HUES6 (cell line): ENCODE measurements around the gene EIF1AX.
"Not testable (repeated sequence)": the region's sequence is repeated elsewhere in the genome, so short reads cannot be mapped to it uniquely, and the experiment has no call there.

ENCODE experiments used
- H3K27ac ChIP-seq: 2 replicates; pipeline ENCODE4 v1.7.0; 2013; ENCODE audit warnings: low read depth, mild to moderate bottlenecking, low read length, inconsistent platforms
- H3K27me3 ChIP-seq: 2 replicates; pipeline ENCODE4 v1.6.1; 2013; ENCODE audit warnings: low read length; ENCODE audit not compliant: control insufficient read depth, insufficient read depth
- H3K36me3 ChIP-seq: 2 replicates; pipeline ENCODE4 v1.6.1; 2013; ENCODE audit warnings: low read length; ENCODE audit not compliant: control insufficient read depth, insufficient read depth
- H3K4me1 ChIP-seq: 2 replicates; pipeline ENCODE4 v1.6.1; 2013; ENCODE audit warnings: low read length; ENCODE audit not compliant: control insufficient read depth, insufficient read depth
- H3K4me3 ChIP-seq: 2 replicates; pipeline ENCODE4 v1.5.1; 2013; ENCODE audit warnings: low read depth, low read length
- H3K9ac ChIP-seq: one replicate; pipeline ENCODE4 v1.6.1; 2013; ENCODE audit warnings: mild to moderate bottlenecking, low read length
- H3K9me3 ChIP-seq: 2 replicates; pipeline ENCODE4 v1.6.1; 2013; ENCODE audit warnings: low read depth, low read length; ENCODE audit not compliant: control insufficient read depth, insufficient read depth

EIF1AX gene

GRCh38 chrX:20141281-20142220 is at the start of gene EIF1AX:
Gene EIF1AX, minus strand, starts transcription at chrX:20141838. Its CDS starts 198 bp downstream, at chrX:20141640.
- Histone ChIP-seq H3K27me3 (no peaks in the 10 kb centered on the region), H3K9me3 (no peaks in the 10 kb centered on the region), H3K9ac (peak within 1 kb of the TSS; percentile 96), H3K4me3 (peak within 1 kb of the TSS; percentile 94), H3K4me1 (peaks cover 10% of the 10 kb centered on the region), H3K27ac (peak within 1 kb of the TSS; percentile 93), H3K36me3 (peaks cover 36% of the 10 kb centered on the region)

- no peaks in the 10 kb centered on the region for H3K4me1 ChIP-seq
- no peaks in the 10 kb centered on the region for H3K9me3 ChIP-seq
- H3K27me3 ChIP-seq, result no peaks in the 10 kb centered on the region; the same call in 1 of the 2 replicates
- H3K27ac ChIP-seq, result no peak overlapping the region
- peaks cover 40% of the 10 kb centered on the region for H3K36me3 ChIP-seq
- no peak overlapping the region for H3K9ac ChIP-seq
- no peak overlapping the region for H3K4me3 ChIP-seq
Measured at GRCh38 chrX:20189171-20189570, 47.5 kb upstream of the EIF1AX start.

DNA sequence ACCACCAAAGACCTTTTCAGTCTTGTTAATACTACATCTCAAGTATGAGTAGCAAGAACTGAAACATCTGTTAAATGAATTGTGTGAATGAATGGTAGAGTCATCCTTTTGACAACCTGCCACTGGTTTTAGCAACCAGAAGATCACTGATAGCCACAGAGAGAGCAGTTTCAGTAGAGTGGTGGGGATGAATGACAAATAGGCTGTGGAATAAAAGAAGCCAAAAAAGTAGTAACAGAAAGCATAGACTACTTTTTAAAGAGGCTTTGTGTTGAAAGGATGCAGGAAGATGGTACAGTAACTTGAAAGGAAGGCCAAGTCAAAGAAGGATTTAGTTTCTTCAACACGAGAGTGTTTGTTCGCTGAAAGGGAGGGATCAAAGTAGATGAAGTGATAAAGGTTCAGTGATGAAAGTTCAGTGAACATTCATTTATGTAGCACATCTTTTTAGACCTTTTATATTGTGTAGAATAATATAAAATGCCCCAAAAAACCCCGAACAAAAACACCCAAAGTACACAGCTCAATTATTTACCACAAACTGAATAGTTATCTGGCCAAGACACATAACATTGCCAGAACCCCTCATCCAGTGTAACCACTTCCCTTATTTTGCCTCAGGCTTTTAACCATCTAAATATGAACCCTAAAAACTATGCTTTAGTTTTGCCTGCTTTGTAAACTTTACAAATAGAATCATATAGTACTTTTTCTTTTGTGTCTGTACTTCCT is 40.1 kb upstream of the EIF1AX start:
- H3K36me3 ChIP-seq, result peaks cover 22% of the 10 kb centered on the region
- H3K27ac ChIP-seq, result no peak overlapping the region
- no peaks in the 10 kb centered on the region for H3K27me3 ChIP-seq

DNA sequence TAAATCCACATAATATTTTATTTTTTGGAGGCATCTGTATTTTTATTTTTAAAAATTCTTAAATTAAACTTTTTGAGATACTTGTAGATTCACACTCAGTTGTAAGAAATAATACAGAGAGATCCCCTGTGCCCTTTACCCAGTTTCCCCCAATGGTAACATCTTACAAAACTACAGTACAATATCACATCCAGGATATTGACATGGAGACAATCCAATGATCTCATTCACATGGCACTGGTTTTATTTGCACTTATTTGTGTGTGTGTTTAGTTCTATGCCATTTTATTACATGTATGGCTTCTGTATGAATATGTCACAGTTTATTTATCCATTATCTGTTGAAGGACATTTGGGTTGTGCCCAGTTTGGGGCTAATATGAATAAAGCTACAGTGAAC is 35.5 kb upstream of the EIF1AX start:
- Histone ChIP-seq H3K9ac (no peak overlapping the region), H3K4me3 (no peak overlapping the region), H3K36me3 (peaks cover 44% of the 10 kb centered on the region), H3K27ac (no peak overlapping the region), H3K4me1 (no peaks in the 10 kb centered on the region), H3K27me3 (no peaks in the 10 kb centered on the region; the same call in 1 of the 2 replicates), H3K9me3 (no peaks in the 10 kb centered on the region)

More for the DNA sequence above, 40.1 kb upstream of the EIF1AX start:
- Histone ChIP-seq H3K9ac (no peak overlapping the region), H3K4me1 (no peaks in the 10 kb centered on the region), H3K9me3 (no peaks in the 10 kb centered on the region), H3K4me3 (no peak overlapping the region)

GRCh38 chrX:20173856-20174255 is 32.2 kb upstream of the EIF1AX start:
- Histone ChIP-seq H3K9ac (no peak overlapping the region), H3K4me3 (no peak overlapping the region), H3K36me3 (peaks cover 68% of the 10 kb centered on the region), H3K27me3 (no peaks in the 10 kb centered on the region; the same call in 1 of the 2 replicates), H3K9me3 (no peaks in the 10 kb centered on the region), H3K4me1 (no peaks in the 10 kb centered on the region), H3K27ac (no peak overlapping the region)

DNA sequence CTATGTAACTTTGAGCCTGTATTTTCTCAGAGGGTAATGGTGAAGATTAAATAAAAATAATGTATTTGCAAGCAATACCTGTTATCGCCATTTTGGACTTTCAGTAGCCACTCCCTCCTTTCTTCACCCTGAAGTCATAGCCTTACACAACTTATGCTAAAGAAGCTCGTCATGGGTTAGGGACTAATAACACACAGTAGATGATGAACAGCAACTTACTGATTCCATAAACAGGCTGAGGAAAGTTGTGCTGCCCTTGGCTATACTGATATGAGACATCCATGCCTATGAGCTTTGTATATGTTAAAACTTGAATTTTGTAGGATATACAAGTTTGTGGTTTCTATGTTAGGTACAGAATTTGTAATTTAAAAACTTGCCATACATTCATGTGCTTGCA is 31.7 kb upstream of the EIF1AX start:
- Histone ChIP-seq H3K9ac (no peak overlapping the region), H3K9me3 (no peaks in the 10 kb centered on the region), H3K27ac (no peak overlapping the region), H3K27me3 (no peaks in the 10 kb centered on the region; the same call in 1 of the 2 replicates), H3K4me1 (no peaks in the 10 kb centered on the region), H3K36me3 (peaks cover 74% of the 10 kb centered on the region), H3K4me3 (no peak overlapping the region)

DNA sequence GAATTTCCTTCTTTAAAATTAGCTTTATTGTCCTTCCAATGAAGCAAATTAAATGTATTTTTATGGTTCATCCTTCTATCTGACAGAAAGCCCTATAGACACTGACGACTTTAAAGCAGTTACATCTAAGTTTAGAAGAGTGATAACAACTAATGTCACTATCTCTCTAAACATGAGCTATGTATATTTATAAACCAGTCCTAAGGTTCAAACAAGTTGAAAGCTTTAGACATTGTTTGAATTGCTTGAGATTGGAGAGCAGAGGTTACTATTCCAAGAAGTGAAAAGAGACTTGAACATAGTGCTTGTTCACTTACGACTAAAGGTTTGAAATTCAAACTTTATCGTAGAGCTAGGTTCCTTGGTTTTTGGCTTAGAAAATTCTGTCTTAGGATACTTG is 30.2 kb upstream of the EIF1AX start:
- no peaks in the 10 kb centered on the region for H3K9me3 ChIP-seq
- no peaks in the 10 kb centered on the region; the same call in 1 of the 2 replicates for H3K27me3 ChIP-seq
- H3K9ac ChIP-seq, result no peak overlapping the region
- H3K4me1 ChIP-seq, result no peaks in the 10 kb centered on the region
- peaks cover 78% of the 10 kb centered on the region for H3K36me3 ChIP-seq
- H3K4me3 ChIP-seq, result no peak overlapping the region
- H3K27ac ChIP-seq, result no peak overlapping the region

DNA sequence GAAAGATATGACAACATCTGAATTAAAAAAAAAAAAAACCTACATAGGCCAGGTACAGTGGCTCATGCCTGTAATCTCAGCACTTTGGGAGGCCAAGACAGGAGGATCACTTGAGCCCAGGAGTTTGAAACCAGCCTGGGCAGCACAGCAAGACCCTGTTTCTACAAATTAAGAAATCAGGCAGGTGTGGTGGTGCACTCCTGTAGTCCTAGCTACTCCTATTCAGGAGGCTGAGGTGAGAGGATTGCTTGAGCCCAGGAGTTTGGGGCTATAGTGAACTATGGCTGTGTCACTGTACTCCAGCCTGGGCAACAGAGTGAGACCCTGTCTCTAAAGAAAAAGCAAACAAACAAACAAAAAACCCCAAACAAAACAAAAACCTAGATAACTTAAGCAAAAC is 20.9 kb upstream of the EIF1AX start:
- not testable (repeated sequence) for H3K4me3 ChIP-seq, H3K9me3 ChIP-seq, H3K9ac ChIP-seq, H3K27me3 ChIP-seq, H3K27ac ChIP-seq, H3K4me1 ChIP-seq
- peaks cover 64% of the 10 kb centered on the region for H3K36me3 ChIP-seq

DNA sequence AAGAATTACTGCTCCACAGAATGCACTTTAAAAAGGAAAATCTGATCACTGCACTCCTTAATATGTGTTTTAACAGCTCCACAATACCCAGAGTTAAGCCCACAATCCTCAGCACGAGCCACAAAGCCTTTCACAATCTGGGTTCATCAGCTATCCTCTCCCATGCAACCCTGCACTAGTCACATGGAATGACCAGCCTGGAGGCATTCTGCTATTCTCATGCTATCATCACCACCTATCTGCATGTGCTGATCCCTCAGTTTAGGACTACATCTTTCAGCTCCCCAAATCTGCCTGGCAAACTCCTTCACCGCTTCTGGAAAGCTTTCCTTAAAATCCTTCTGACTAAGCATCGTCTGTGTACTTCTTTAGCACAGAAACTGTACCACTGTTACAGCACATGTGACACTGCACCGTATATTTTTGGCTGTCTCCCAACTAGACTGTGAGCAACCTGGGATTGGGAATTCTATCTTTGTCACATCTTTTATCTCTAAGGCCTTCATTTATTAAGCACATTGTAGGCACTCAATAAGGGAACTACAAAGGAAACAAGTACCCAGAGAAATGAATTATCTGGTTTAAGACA is 18.3 kb upstream of the EIF1AX start:
- Histone ChIP-seq H3K9ac (no peak overlapping the region), H3K4me3 (no peak overlapping the region), H3K4me1 (no peaks in the 10 kb centered on the region), H3K9me3 (no peaks in the 10 kb centered on the region), H3K27ac (no peak overlapping the region), H3K27me3 (no peaks in the 10 kb centered on the region), H3K36me3 (peaks cover 68% of the 10 kb centered on the region)

- Histone ChIP-seq H3K27me3 (no peaks in the 10 kb centered on the region; the same call in 1 of the 2 replicates), H3K9ac (no peak overlapping the region), H3K36me3 (peaks cover 46% of the 10 kb centered on the region), H3K27ac (no peak overlapping the region), H3K9me3 (no peaks in the 10 kb centered on the region), H3K4me3 (no peak overlapping the region), H3K4me1 (no peaks in the 10 kb centered on the region)
Measured at GRCh38 chrX:20151689-20152088, 10.1 kb upstream of the EIF1AX start.
